SHP77 treated with DMSO at 0.1 percent for 48 hours (cell line): ENCODE measurements around the gene SPATS1.

ENCODE experiments used
- DNase-seq: peaks from one replicate; lab custom pipeline; 2025; lab: John Stamatoyannopoulos, UW

Gene SPATS1

GRCh38 chr6:44342489-44342888, at the start of gene SPATS1:
Gene SPATS1 (plus strand): TSS chr6:44342650. CDS start chr6:44343096, 446 bp downstream.
- no peak for DNase-seq

- no peak for DNase-seq
Measured at GRCh38 chr6:44292661-44293365, 49.6 kb upstream of the SPATS1 start.

DNA sequence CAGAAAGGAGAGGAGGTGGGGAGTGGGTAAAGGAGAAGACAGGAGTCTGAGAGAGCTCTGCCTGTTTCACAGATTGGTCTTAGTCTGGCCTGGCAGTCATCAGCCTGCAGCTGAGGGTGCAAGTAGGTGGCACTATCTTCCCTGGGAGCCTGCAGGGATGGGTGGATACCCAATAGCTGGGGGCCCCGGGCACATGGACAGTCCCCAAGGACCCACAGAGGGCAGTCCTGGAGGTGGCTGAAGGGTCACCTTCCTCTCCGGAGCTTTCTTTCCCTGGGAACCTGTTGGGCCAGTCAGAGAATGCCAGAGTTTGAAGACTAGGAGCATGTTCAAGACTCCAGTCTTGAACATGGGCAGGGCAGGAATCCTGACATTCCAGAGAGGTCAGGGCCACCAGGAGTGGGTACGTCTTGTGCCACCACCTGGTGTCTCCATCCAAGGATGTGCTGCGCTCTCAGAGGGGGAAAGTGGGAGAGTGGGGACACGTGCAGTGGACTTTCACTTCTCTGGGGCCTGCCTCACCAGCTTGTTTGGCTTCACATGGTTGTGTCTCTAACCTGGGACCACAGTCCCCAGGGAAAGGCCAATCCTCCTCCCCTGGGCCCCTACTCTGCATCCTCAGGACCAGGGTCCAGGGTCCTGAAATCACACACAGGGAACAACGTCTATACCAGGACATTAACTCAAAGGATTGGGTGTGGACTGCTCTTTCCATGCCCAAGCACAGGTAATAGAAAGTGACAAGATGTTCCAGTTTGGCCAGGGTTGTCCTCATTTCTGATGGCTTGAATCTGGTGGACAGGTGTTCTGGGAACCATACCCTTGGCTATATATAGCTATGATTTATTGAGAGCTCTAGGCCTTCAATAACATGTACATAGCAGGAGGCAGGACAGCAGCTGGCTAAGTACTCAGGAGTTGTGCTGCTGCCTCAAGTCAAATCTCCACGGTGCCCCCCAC, 47.3 kb upstream of the SPATS1 start:
- no peak for DNase-seq

- no peak for DNase-seq
Measured at GRCh38 chr6:44297063-44298038, 45.1 kb upstream of the SPATS1 start.

DNA sequence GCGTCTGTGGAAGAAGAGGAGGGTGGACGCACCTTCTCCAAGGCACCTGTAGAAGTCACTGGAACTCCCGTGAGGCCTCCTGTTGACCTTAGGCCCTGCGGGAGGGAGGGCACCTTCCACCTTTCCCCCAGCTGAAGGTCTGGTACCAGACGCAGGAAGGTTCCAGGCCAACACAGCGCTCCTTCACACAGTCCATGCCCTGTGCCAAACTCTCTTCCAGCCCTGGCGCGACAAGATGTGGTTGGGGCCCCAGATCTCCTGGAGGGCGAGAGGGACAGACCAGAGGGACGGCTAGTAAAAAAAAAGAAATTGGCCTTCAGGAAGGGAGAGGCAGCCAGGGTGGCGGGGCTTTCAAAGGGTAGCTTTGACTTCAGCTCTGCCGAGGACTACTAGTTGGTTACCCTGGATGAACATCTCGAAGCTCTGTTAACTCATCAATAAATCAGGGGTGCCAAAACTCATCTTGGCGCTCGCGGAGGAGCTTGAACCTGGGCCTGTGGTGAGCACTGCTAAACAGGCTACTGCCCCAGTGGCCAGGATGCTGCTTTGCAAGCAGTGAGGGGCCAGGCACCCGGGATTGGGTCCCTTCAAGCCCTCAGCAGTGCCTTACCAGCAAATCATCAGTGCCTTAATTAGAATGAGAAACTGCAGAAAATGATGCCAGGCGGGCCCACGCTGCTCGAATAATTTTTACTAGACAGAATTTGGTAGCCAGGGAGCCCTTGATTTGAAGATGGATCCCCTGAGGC, 44.2 kb upstream of the SPATS1 start:
- no peak for DNase-seq

DNA sequence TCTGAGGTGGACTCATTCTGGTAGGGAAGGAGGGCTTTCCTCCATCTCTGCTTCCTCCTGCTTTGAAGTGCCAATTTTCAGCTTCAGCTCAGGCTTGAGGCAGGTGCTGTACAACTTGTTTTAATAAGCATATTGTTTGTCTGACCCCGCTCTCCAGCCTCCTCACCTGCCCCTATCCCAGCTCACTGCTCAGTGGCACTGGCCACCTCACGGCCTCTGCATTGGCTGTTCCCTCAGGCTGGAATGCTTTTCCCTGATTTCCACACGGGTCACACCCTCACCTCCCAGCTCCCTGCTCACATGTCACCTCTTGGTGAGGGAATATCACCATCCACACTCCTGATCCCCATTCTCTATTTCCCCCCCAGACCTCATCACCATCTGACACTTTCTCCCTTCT, 43.6 kb upstream of the SPATS1 start:
- DNase-seq: no peak

GRCh38 chr6:44300292-44300823, 42.1 kb upstream of the SPATS1 start:
- DNase-seq: no peak

GRCh38 chr6:44301106-44301505, 41.3 kb upstream of the SPATS1 start:
- DNase-seq: no peak

DNA sequence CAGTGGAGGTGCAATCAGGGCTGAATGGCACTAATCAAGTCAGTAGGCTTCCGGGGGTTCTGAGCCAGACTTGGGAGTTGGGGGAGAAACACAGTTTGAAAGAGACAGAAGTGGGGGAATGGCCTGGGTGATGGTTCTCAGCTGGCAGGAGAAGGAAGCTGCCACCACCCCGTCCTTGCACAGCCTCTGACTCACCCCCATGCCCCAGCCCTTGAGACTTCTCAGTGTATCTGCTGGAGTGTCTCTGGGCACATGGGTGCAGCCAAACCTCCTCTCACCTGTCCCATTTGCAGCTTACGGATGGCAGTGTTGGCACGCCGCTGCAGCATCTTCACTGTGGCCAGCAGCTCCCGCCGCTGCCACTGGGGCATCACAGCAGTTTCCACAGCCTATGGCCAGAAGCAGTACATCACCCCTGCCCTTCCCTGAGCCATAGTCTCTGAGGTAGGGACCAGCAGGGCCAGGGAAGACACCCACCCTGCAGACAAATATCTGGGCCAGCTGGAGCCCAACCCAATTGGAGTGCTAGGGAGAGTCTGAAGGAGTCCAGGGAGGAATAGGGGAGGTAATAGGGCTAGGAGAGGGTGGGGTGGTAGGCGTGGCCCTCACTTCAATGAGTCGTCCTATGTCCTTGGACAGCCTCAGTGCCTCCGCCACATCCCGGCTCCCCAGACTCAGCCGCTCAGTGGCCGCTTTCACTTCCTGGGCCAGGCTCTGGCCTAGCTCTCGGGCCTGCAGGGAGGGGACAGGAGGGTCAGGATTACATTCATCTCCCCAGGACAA, 40.5 kb upstream of the SPATS1 start:
- no peak for DNase-seq

- no peak for DNase-seq
Measured at GRCh38 chr6:44302856-44303255, 39.6 kb upstream of the SPATS1 start.

DNA sequence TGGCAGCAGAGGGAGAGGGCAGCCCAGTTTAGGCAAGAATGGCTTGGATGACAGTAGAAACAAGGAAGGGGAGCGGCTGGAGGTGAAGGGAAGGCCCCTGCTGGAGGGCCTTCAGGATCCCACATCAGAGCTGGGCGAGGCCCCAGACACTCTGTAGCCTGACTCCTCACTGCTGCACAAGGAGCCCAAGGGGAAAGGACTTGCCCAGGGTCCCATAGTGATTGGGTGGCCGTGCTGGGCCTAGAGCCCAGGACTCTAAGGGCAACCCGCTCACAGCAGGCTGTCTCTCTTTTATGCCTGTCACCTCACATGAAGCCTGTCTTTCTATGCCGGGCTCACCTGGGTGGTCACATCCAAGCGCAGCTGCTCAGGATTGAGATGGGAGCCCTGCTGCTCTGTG, 38.6 kb upstream of the SPATS1 start:
- DNase-seq: no peak

- DNase-seq: no peak
Measured at GRCh38 chr6:44304282-44305199, 37.9 kb upstream of the SPATS1 start.

DNA sequence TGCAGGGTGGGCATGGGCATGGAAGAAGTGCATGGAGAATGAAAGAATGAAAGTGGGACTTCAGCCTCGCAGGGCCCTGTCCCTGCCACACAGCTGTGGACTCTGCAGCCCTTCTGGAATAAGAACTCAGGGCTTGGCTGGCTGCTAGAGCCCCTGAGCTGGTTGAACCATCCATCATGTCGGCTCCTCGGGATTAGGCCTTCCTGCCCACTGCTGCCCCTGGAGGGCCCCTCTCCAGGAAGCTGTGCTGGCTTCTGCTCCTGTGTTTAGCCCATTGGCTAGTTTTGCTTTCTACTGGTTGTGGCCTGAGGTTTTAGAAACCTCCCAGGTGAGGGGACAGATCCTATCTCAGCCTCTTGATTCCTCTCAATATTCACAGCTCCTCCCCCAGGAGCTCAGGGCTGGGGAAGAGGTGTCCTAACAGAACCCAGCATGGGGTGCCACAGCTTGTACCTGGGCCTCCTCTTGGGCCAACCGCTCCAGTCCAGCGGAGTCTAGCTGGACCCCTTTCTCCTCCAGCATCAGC, 37.2 kb upstream of the SPATS1 start:
- DNase-seq: no peak

GRCh38 chr6:44306710-44307109, 35.7 kb upstream of the SPATS1 start:
- no peak for DNase-seq

- no peak for DNase-seq
Measured at GRCh38 chr6:44307217-44307616, 35.2 kb upstream of the SPATS1 start.

DNA sequence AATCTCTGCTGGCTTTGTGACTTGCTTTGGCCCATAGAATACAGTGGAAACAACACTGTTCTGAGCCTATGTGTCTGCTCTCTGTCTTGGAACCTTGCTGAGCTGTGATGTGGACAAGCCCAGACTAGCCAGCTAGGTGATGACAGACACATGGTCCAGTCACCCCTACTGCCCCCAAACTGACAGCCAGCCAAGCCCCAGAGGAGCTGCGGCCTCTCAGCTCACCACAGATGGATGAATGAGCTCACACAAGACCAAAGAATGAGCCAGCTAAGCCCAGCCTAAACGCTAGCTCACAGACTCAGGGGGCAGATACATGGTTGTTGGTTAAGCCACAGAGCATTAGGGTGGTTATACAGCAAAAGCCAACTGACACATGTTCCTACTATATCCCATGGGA, 33.4 kb upstream of the SPATS1 start:
- no peak for DNase-seq

GRCh38 chr6:44309631-44310030, 32.8 kb upstream of the SPATS1 start:
- DNase-seq: no peak

- DNase-seq: no peak
Measured at GRCh38 chr6:44310241-44310640, 32.2 kb upstream of the SPATS1 start.

- no peak for DNase-seq
Measured at GRCh38 chr6:44311304-44311703, 31.1 kb upstream of the SPATS1 start.
